Measurements from ENCODE around the gene MAN2B2. TPM values are rescaled to one million over a fixed set of nuclear protein-coding genes. Genes with fewer than 3 reads are reported as not detected.

Gene MAN2B2
- polyA plus RNA-seq, 1 donor (not counting 4 experiments of a cell fraction or from before 2014, with no cell fraction given): 7.4 TPM

GRCh38 chr4:6605605-6606004 is 30.6 kb downstream of the MAN2B2 start:
- peaks cover 3% of the 10 kb centered on the region for H3K9me3 ChIP-seq (ENCODE audit: control insufficient read depth, low read depth, low read length)
- no peak for DNase-seq (ENCODE audit: low read depth, low spot score)
- H4K20me1 ChIP-seq (ENCODE audit: control insufficient read depth, extremely low read depth, insufficient read depth, low read length): no peaks in the 10 kb centered on the region
- H3K27ac ChIP-seq (ENCODE audit: control insufficient read depth, insufficient read depth, low read length): no peak overlapping the region
- dilution Hi-C loops (cut with MboI; ENCODE audit: extremely low pct_ligation_motif_present, low sequenced_read_pairs): no loop called here
- H3K4me2 ChIP-seq (ENCODE audit: control insufficient read depth, extremely low read depth, insufficient read depth, low read depth, low read length): no peak overlapping the region
- no peaks in the 10 kb centered on the region for H3K4me1 ChIP-seq (ENCODE audit: control insufficient read depth, extremely low read depth, insufficient read depth, low read length)
- no peaks in the 10 kb centered on the region for H3K27me3 ChIP-seq (ENCODE audit: control insufficient read depth, extremely low read depth, insufficient read depth, low read length)
- TF ChIP-seq EZH2 (IDR thresholded peaks at IDR 0.05; ENCODE audit: low read length) (no peak), CTCF (optimal IDR thresholded peaks at IDR 0.05 in 1 of 3, IDR thresholded peaks at IDR 0.05 in 1 of 3, conservative IDR thresholded peaks at IDR 0.05 in 1 of 3; ENCODE audit: extremely low read depth in 1 of 3, insufficient read depth in 2 of 3, low read length in 3 of 3) (no peak)
- H3K9ac ChIP-seq (ENCODE audit: control insufficient read depth, extremely low read depth, insufficient read depth, low read length): no peak overlapping the region
- peaks cover 0 to 13% of the 10 kb centered on the region in 2 experiments for H3K36me3 ChIP-seq (ENCODE audit: control insufficient read depth in 2 of 2, extremely low read depth in 1 of 2, insufficient read depth in 2 of 2, low read length in 2 of 2)
- H3K79me2 ChIP-seq (ENCODE audit: control insufficient read depth, insufficient read depth, low read length): no peaks in the 10 kb centered on the region
- no peak overlapping the region for H2AFZ ChIP-seq (ENCODE audit: control insufficient read depth, low read length)
- H3K4me3 ChIP-seq (ENCODE audit: control insufficient read depth in 2 of 3, extremely low read depth in 1 of 3, insufficient read depth in 2 of 3, low read depth in 1 of 3, low read length in 3 of 3): no peak overlapping the region
- no peak for FAIRE-seq
- no peaks in the 10 kb centered on the region for H3K9me1 ChIP-seq (ENCODE audit: control insufficient read depth, extremely low read depth, insufficient read depth, low read length)

GRCh38 chr4:6606465-6607235 is 31.7 kb downstream of the MAN2B2 start:
- Histone ChIP-seq H4K20me1 (ENCODE audit: control insufficient read depth, extremely low read depth, insufficient read depth, low read length) (no peaks in the 10 kb centered on the region), H3K9me3 (ENCODE audit: control insufficient read depth, low read depth, low read length) (peaks cover 3% of the 10 kb centered on the region), H3K4me3 (ENCODE audit: control insufficient read depth in 2 of 3, extremely low read depth in 1 of 3, insufficient read depth in 2 of 3, low read depth in 1 of 3, low read length in 3 of 3) (no peak overlapping the region), H3K9me1 (ENCODE audit: control insufficient read depth, extremely low read depth, insufficient read depth, low read length) (no peaks in the 10 kb centered on the region), H3K79me2 (ENCODE audit: control insufficient read depth, insufficient read depth, low read length) (no peaks in the 10 kb centered on the region), H3K27me3 (ENCODE audit: control insufficient read depth, extremely low read depth, insufficient read depth, low read length) (no peaks in the 10 kb centered on the region), H3K27ac (ENCODE audit: control insufficient read depth, insufficient read depth, low read length) (no peak overlapping the region), H3K4me2 (ENCODE audit: control insufficient read depth, extremely low read depth, insufficient read depth, low read depth, low read length) (no peak overlapping the region), H3K36me3 (ENCODE audit: control insufficient read depth in 2 of 2, extremely low read depth in 1 of 2, insufficient read depth in 2 of 2, low read length in 2 of 2) (peaks cover 0 to 13% of the 10 kb centered on the region in 2 experiments), H3K9ac (ENCODE audit: control insufficient read depth, extremely low read depth, insufficient read depth, low read length) (no peak overlapping the region), H2AFZ (ENCODE audit: control insufficient read depth, low read length) (no peak overlapping the region), H3K4me1 (ENCODE audit: control insufficient read depth, extremely low read depth, insufficient read depth, low read length) (no peaks in the 10 kb centered on the region)
- TF ChIP-seq CTCF (optimal IDR thresholded peaks at IDR 0.05 in 1 of 3, IDR thresholded peaks at IDR 0.05 in 1 of 3, conservative IDR thresholded peaks at IDR 0.05 in 1 of 3; ENCODE audit: extremely low read depth in 1 of 3, insufficient read depth in 2 of 3, low read length in 3 of 3) (no peak), EZH2 (IDR thresholded peaks at IDR 0.05; ENCODE audit: low read length) (no peak)
- no peak for FAIRE-seq
- DNase-seq (ENCODE audit: low read depth, low spot score): no peak
- dilution Hi-C loops (cut with MboI; ENCODE audit: extremely low pct_ligation_motif_present, low sequenced_read_pairs): no loop called here
